LHCN-M2 (cell line): Measurements from ENCODE around the gene PYCR2. TPM values are rescaled to one million over a fixed set of nuclear protein-coding genes. Genes with fewer than 3 reads are reported as not detected.
"Not testable (repeated sequence)": the region's sequence is repeated elsewhere in the genome, so short reads cannot be mapped to it uniquely, and the experiment has no call there.

Experiments used
- DNase-seq: peaks from one replicate; pipeline ENCODE4 v3.0.0-alpha.2; 2012; ENCODE audit warnings: low read depth
- total RNA-seq: library from RNA; depleted of rRNA; stranded (reverse); fragments of >200 nt; gene quantifications from 2 replicates; pipeline ENCODE4 v1.2.3, GENCODE V29; 2014

The PYCR2 gene
- total RNA-seq, 1 experiment from 2014 or later, result 77.4 TPM

- no peak for DNase-seq
These were observed 31.7 kb downstream of the PYCR2 start for GRCh38 chr1:225892307-225892706.

GRCh38 chr1:225891229-225891972 is 32.6 kb downstream of the PYCR2 start:
- DNase-seq, result no peak

DNA sequence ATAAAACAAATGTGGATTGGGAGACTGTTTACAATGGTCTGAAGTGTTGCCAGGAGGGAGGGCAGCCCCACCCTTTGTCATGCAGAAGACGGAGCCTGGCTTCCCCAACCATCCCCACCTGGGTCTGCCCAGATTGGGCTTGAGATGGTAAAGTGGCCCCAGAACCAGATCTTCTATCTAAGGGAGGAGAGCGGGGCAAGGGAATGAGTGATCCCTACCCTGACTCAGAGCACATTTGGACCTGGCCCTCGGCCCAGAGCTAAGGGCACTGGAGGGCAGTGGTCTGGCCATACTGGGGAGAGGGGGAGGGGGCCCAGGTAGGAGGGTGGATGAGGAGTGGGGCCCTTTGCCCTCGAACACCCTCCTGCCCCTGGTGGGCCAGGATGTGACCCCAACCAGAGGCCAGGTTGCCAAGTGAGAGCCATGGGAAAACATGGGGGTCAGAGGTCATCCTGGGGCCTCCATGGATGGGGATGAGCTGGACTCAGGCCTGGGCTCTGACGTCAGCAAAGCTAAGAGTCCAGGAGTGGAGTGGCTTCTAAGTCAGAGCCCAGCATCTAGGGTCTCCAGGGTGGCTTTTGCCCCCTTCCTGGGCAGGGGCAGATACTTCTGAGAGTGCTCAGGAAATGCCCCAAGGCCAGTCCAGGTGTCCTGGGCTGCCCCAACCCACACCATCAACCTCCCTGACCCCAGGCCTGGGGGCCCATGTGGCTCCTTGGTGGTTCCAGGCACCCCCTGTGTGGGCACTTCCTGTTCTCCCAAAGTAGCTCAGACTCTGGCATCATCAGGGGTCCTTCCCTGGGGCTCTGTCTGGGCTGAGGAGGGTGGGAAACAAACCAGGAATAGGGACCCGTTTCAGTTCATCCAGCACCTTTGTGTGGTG is 33.5 kb downstream of the PYCR2 start:
- DNase-seq, result no peak

- DNase-seq, result no peak
These were observed 34.3 kb downstream of the PYCR2 start for GRCh38 chr1:225889743-225890142.

- no peak for DNase-seq
These were observed 35.0 kb downstream of the PYCR2 start, which contains the start of gene LEFTY1 for GRCh38 chr1:225888898-225889601. Gene LEFTY1 (minus strand): TSS chr1:225889146. CDS start chr1:225889066, 80 bp downstream.

DNA sequence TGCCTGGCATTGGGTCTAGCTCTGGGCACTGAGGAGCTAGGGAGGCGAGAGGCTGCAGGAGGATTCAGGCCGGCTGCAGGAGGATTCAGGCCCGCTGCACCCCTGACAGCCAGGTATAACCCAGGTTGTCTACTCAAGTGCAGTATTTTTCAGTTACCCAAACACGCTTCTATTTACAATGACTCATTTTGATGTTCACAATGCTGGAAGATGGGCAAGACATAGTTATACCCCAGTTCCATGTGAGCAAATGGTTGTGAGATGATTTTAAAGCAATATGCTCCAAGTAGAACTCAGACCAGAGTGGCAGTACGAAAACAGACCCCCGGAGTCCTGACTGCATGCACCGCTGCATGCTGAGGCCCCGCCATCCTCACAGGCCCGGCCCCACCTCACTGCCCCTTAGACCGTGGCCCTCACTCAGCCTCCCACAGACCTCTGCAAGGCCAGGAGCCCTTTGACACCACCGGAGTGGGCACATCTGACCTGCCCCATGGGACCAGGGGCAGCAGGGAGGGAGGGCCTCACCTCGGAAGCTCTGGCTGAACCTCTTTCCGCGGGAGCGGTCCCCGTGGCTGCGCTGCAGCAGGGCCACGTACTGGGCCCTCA is 35.7 kb downstream of the PYCR2 start:
- DNase-seq, result no peak

DNA sequence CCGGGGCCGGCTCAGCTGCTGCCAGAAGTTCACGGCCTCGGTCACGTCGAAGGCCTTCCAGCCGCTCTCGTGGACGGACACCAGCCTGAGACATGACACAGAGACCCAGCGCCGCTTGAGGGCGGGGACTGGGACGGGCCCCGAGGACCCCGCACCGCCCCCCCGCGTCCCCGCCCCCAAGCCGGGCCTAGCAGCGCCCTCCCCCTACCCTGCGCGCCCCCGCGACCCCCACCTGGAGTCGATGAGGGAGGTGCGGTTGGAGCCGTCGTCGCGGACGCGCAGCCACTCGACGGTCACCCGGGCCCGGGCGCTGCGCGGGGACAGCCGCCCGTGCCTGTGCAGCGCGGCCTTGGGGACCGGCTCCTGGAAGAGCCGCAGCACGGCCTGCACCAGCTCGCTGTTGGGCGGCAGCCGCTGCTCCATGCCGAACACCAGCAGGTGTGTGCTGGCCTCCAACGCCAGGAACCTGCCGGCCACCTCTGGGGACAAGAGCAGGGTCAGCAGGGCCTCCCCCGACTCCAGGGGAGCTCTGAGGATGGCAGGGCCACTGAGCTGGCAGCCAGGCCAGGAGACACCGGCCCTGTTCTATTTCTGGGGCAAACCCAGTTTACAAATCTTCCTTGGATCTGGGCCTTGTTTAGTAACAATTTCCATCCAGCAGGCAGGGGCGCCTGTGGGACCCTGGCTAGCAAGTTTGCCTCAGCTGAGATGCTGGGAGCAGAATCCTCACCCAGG is 36.3 kb downstream of the PYCR2 start:
- not testable (repeated sequence) for DNase-seq

DNA sequence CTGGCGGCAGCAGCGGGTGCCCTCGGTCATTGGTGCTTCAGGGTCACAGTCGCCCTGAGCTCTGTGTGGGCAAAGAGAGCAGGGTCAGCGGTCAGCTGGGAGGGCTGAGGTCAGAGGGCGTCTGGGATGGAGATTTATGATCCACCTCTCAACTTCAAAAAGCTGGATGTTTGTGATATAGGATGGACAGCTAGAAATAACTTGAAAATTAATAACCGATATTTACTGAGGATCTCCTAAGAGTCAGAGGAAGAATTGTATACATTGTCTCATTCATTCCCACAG is 37.1 kb downstream of the PYCR2 start:
- DNase-seq, result no peak

- no peak for DNase-seq
These were observed 37.7 kb downstream of the PYCR2 start for GRCh38 chr1:225886159-225887029.

DNA sequence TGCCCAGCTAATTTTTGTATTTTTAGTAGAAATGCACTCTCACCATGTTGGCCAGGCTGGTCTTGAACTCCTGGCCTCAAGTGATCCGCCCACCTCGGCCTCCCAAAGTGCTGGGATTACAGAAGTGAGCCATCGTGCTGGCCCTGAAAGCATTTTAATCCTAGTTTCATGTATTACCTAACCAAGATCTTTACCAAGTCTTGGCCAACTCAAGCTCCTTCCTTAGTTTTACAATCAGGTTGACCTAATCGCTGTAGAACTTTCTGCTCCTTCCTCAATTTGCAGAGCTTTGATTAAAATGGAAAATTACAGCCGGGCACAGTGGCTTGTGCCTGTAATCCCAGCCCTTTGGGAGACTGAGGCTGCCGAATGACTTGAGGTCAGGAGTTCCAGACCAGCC is 38.7 kb downstream of the PYCR2 start:
- DNase-seq, result no peak

DNA sequence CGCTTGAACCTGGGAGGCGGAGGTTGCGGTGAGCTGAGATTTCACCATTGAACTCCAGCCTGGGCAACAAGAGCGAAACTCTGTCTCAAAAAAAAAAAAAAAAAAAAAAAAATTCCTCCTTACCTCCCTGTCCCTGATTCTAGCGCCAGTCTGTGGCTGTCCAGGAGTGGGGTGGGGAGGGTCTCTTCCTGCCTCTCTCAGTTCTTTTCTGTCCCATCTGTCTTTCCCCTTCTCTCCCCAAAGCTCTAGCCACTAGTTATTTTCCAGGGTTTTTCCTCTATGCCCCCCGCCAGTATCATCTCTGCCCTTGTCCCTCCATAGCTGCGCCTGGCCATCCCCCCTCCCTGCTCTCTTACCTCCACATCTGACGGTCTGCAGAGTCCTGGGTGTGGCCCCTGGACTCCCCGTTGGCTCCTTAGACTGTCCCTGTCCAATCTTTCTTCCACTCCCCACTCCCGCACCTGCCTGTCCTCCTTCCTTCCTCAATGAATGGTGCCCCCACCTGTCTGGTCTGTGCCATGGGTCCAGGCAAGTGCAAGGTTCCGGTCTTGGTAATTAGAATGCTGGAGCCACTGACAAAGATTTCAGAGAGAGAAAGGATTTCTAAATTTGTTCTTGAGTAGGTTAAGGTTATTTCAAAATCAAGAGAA is 40.3 kb downstream of the PYCR2 start:
- DNase-seq, result no peak

- DNase-seq, result peak; percentile 33
These were observed 41.1 kb downstream of the PYCR2 start for GRCh38 chr1:225882694-225883615.

DNA sequence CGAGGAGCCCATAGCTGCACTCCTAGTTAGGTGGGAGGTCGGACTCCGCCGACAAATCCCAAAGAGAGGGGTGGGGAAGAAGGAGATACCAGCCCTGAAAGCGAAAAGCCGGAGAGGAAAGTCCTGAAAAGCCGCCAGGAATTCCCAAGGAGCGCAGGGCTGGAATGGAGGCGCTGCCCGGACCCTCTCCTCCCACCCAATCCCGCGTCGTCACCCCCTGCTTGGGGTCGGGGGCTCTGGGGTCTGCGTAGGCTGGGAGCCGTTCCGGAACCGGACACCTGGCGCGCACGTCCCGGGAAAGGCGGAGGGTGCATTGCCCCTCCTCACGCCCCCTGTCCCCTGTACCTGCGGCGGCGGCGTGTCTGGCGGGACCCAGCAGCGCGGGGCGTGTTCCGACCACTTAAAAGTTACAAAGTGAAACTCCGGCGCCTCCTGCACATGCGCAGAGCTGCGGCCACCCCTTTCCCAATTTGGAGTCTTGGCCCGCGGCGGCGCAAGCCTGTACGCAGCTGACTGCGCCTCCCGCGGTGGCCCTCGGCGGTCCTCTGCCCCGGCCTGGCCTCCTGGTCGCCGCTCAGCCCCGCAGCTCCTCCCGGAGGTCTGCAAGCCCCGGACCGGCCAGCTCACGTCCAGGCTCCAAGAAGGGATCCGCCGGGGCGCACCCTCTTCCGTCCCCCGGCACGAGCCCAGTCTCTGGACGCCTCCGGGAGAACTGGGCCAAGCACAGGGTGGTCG is 41.9 kb downstream of the PYCR2 start, which contains the start of gene TMEM63A:
Gene TMEM63A, minus strand, starts transcription at position 422 of the 735 bp plus-strand sequence. CDS start 4,800 bp downstream, outside the sequence.
- peak; percentile 74 for DNase-seq

- peak; percentile 32 for DNase-seq
These were observed 42.7 kb downstream of the PYCR2 start for GRCh38 chr1:225881081-225881958.

DNA sequence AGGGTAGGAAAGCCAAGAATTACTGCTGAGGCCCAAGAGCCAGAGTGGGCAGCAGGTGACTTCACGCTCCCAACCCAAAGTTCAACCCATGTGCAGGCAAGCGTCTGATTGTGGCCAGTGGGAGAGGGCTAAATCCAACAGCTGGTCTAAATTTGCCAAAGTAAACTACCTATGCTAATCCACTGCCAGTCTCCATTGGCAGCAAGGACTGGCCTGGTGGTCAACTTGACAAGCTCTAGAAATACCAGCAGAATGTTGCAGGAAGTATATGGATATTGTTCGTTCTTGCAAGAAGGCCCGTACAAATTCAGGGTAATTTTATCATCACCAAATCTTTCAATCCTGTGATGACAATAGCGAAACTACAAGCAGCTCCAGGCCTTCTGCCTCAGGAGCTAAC is 43.4 kb downstream of the PYCR2 start:
- no peak for DNase-seq

GRCh38 chr1:225880222-225880588 is 43.8 kb downstream of the PYCR2 start:
- DNase-seq, result no peak
